Neural crest cell (in vitro differentiated cells): Measurements from ENCODE around the gene PRDM12. TPM values are rescaled to one million over a fixed set of nuclear protein-coding genes. Genes with fewer than 3 reads are reported as not detected.
A peak's percentile ranks its signal among the peaks of the same experiment; 100 is the strongest.

Source experiments
- DNase-seq: peaks from one replicate; pipeline ENCODE4 v3.0.0; 2021; ENCODE audit warnings: low read depth, mixed read lengths, low spot score
- H3K27ac Mint-ChIP-seq: one replicate; pipeline ENCODE4 v1.8.0; 2021; ENCODE audit warnings: mild to moderate bottlenecking, mixed read lengths; ENCODE audit not compliant: unreplicated experiment
- H3K27me3 Mint-ChIP-seq: 2 replicates; pipeline ENCODE4 v1.8.0; 2021; ENCODE audit warnings: low read depth, mild to moderate bottlenecking, mixed read lengths
- H3K36me3 Mint-ChIP-seq: 2 replicates; pipeline ENCODE4 v1.8.0; 2021; ENCODE audit warnings: low read depth, mild to moderate bottlenecking, mixed read lengths
- H3K4me1 Mint-ChIP-seq: 2 replicates; pipeline ENCODE4 v1.8.0; 2021; ENCODE audit warnings: mixed read lengths
- H3K4me3 Mint-ChIP-seq: one replicate; pipeline ENCODE4 v1.8.0; 2021; ENCODE audit warnings: mild to moderate bottlenecking, mixed read lengths
- H3K9me3 Mint-ChIP-seq: 2 replicates; pipeline ENCODE4 v1.8.0; 2021; ENCODE audit warnings: mixed read lengths
- CTCF ChIP-seq: fragments of 200-600 bp; sonication (generic); conservative IDR thresholded peaks from 2 replicates; pipeline ENCODE4 v1.5.0; 2021; ENCODE audit warnings: antibody characterized with exemption, mild to moderate bottlenecking
- total RNA-seq: library from RNA; stranded (reverse); gene quantifications from 2 replicates; pipeline ENCODE4 v1.2.1, GENCODE V29; 2021

PRDM12 gene
- total RNA-seq, 1 donor from 2014 or later, result 2.2 TPM

GRCh38 chr9:130663977-130664250 lies 480 bp upstream of the PRDM12 start:
- TF ChIP-seq CTCF, result no peak
- Mint-ChIP-seq H3K4me1 (peaks cover 24% of the 10 kb centered on the region), H3K36me3 (peaks cover 3% of the 10 kb centered on the region), H3K27ac (no peak overlapping the region), H3K4me3 (no peak overlapping the region), H3K27me3 (peaks cover 94% of the 10 kb centered on the region), H3K9me3 (no peaks in the 10 kb centered on the region)
- no peak for DNase-seq

GRCh38 chr9:130665029-130665430 lies 636 bp downstream of the PRDM12 start:
- H3K4me3 Mint-ChIP-seq, result peak overlapping the region; percentile 72
- H3K9me3 Mint-ChIP-seq, result no peaks in the 10 kb centered on the region
- H3K36me3 Mint-ChIP-seq, result peaks cover 3% of the 10 kb centered on the region
- H3K27me3 Mint-ChIP-seq, result peaks cover 95% of the 10 kb centered on the region
- no peak for TF ChIP-seq CTCF
- H3K27ac Mint-ChIP-seq, result no peak overlapping the region
- no peak for DNase-seq
- H3K4me1 Mint-ChIP-seq, result peaks cover 24% of the 10 kb centered on the region

GRCh38 chr9:130665431-130666392 lies 1.3 kb downstream of the PRDM12 start:
- peaks cover 3% of the 10 kb centered on the region for H3K36me3 Mint-ChIP-seq
- H3K27ac Mint-ChIP-seq, result no peak overlapping the region
- peaks cover 24% of the 10 kb centered on the region for H3K4me1 Mint-ChIP-seq
- peak overlapping the region; percentile 72 for H3K4me3 Mint-ChIP-seq
- no peak for DNase-seq
- no peak for TF ChIP-seq CTCF
- no peaks in the 10 kb centered on the region for H3K9me3 Mint-ChIP-seq
- peaks cover 96% of the 10 kb centered on the region for H3K27me3 Mint-ChIP-seq

GRCh38 chr9:130666393-130667119 lies 2.2 kb downstream of the PRDM12 start:
- Mint-ChIP-seq H3K4me3 (no peak overlapping the region), H3K27ac (no peak overlapping the region)

GRCh38 chr9:130667120-130667435 lies 2.7 kb downstream of the PRDM12 start:
- Mint-ChIP-seq H3K36me3 (peaks cover 3% of the 10 kb centered on the region), H3K4me3 (no peak overlapping the region), H3K27me3 (peaks cover 96% of the 10 kb centered on the region), H3K4me1 (peaks cover 22% of the 10 kb centered on the region), H3K27ac (no peak overlapping the region), H3K9me3 (no peaks in the 10 kb centered on the region)
- TF ChIP-seq CTCF, result no peak
- DNase-seq, result no peak

More at GRCh38 chr9:130666393-130667119, 2.2 kb downstream of the PRDM12 start:
- Mint-ChIP-seq H3K27me3 (peaks cover 97% of the 10 kb centered on the region), H3K9me3 (no peaks in the 10 kb centered on the region), H3K4me1 (peaks cover 24% of the 10 kb centered on the region), H3K36me3 (peaks cover 3% of the 10 kb centered on the region)
- no peak for TF ChIP-seq CTCF
- DNase-seq, result no peak
